DOHH2 (cell line): ENCODE measurements around the gene SLAMF7.

Source experiments
- H3F3A ChIP-seq: fragments of 200-600 bp; sonication (generic), shearing (Covaris generic); 2 replicates; pipeline ENCODE4 v1.6.0; 2016; ENCODE audit warnings: antibody characterized with exemption, mild to moderate bottlenecking; ENCODE audit not compliant: control insufficient read depth, insufficient read depth
- H3K27ac ChIP-seq: fragments of 200-600 bp; sonication (generic); 2 replicates; pipeline ENCODE4 v1.5.1; 2014; ENCODE audit warnings: low read depth, mild to moderate bottlenecking, low read length, moderate library complexity
- H3K27me3 ChIP-seq: fragments of 200-600 bp; sonication (generic); 2 replicates; pipeline ENCODE4 v1.6.1; 2014; ENCODE audit warnings: mild to moderate bottlenecking, low read length, mixed read lengths; ENCODE audit not compliant: control insufficient read depth
- H3K36me3 ChIP-seq: fragments of 200-600 bp; sonication (generic); 2 replicates; pipeline ENCODE4 v1.6.1; 2014; ENCODE audit warnings: mild to moderate bottlenecking, low read length, moderate library complexity, mixed read lengths; ENCODE audit not compliant: control insufficient read depth
- H3K4me1 ChIP-seq: fragments of 200-600 bp; sonication (generic); 2 replicates; pipeline ENCODE4 v1.6.1; 2014; ENCODE audit warnings: mild to moderate bottlenecking, low read length, mixed read lengths; ENCODE audit not compliant: control insufficient read depth
- H3K4me2 ChIP-seq: fragments of 200-600 bp; sonication (generic); 2 replicates; pipeline ENCODE4 v1.6.0; 2014; ENCODE audit warnings: mild to moderate bottlenecking, low read length, moderate library complexity
- H3K4me3 ChIP-seq: fragments of 200-600 bp; sonication (generic); 2 replicates; pipeline ENCODE4 v1.5.1; 2014; ENCODE audit warnings: mild to moderate bottlenecking, low read length, mixed read lengths
- H3K79me2 ChIP-seq: fragments of 200-600 bp; sonication (generic); 2 replicates; pipeline ENCODE4 v1.6.1; 2014; ENCODE audit warnings: mild to moderate bottlenecking, low read length, mixed read lengths; ENCODE audit not compliant: control insufficient read depth
- H3K9me2 ChIP-seq: fragments of 200-600 bp; sonication (generic); replicated peaks from 2 replicates; pipeline ENCODE4 v1.6.1; 2014; ENCODE audit warnings: mild to moderate bottlenecking, low read length, mixed read lengths; ENCODE audit not compliant: control insufficient read depth
- H3K9me3 ChIP-seq: fragments of 200-600 bp; sonication (generic); 2 replicates; pipeline ENCODE4 v1.6.1; 2014; ENCODE audit warnings: antibody characterized with exemption, low read length, mixed read lengths; ENCODE audit not compliant: control insufficient read depth, insufficient read depth
- H4K20me1 ChIP-seq: fragments of 200-600 bp; sonication (generic); 2 replicates; pipeline ENCODE4 v1.6.0; 2014; ENCODE audit warnings: low read depth, mild to moderate bottlenecking, antibody characterized with exemption, low read length, moderate library complexity; ENCODE audit not compliant: control insufficient read depth, insufficient read depth
- CTCF ChIP-seq: fragments of 200-600 bp; sonication (generic); IDR thresholded peaks from one replicate; pipeline ENCODE4 v1.5.1; 2014; ENCODE audit warnings: antibody characterized with exemption, mild to moderate bottlenecking, low read depth, low read length; ENCODE audit not compliant: poor library complexity, severe bottlenecking
- EZH2phosphoT487 ChIP-seq: fragments of 200-600 bp; sonication (generic); IDR thresholded peaks from 2 replicates; pipeline ENCODE4 v1.6.1; 2017; ENCODE audit warnings: borderline replicate concordance, mild to moderate bottlenecking, antibody characterized with exemption, low read length, moderate library complexity, mixed read lengths

SLAMF7 gene

DNA sequence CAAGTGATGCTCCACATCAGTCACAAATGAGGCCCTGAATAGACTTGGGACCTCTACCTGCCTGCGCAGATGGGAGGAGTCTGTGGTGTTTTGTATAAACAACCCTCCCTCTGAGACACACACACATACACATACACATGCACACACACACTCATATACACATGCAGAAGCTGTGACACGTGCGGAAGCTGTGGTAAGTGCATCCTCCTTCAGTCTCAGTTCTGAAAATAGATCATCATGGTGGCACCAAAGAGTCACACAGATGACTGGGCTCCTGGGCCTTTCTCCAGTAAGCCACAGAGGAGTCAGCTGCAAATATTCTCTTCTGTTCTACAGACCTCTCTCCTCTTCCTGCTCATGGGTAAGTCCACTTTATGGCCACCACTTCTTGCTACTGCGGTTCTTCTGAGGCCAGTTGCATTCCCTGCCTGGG lies 56.9 kb downstream of the SLAMF7 start, which contains the start of gene LY9:
Gene LY9 (plus strand): TSS at position 224 of the 433 bp plus-strand sequence. CDS start 14 bp downstream, at position 238.
- Histone ChIP-seq H3K79me2 (no peaks in the 10 kb centered on the region), H3K4me1 (peaks cover 27% of the 10 kb centered on the region), H3K4me2 (no peak within 1 kb of the TSS; the same call in 1 of the 2 replicates), H3F3A (no peaks in the 10 kb centered on the region), H3K9me2 (no peaks in the 10 kb centered on the region), H4K20me1 (no peaks in the 10 kb centered on the region), H3K27me3 (no peaks in the 10 kb centered on the region), H3K36me3 (no peaks in the 10 kb centered on the region), H3K27ac (no peak within 1 kb of the TSS), H3K4me3 (no peak within 1 kb of the TSS), H3K9me3 (no peaks in the 10 kb centered on the region)
- TF ChIP-seq CTCF (no peak), EZH2phosphoT487 (no peak)

DNA sequence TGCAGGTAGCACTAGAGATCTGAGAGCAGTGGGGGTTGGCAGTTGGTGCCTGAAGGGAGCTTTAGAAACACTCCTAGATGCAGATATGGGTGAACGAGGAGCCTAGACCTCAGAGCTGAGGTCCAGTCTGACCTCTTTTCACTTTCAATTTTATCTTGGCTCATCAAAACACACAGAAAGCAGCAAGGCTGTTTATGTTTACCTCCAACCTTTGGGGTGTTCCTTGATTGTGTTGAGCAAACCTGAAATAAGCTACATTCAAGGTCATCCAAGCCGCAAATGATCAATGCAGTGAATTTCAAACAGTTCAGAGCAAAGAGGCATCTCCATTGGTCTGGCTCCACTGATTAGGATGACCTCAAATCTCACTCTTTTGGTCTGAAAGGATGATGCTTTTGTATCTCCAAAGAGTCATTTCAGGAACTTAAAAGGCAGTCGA lies 58.2 kb downstream of the SLAMF7 start:
- Histone ChIP-seq H3K79me2 (no peaks in the 10 kb centered on the region), H3K4me1 (peaks cover 31% of the 10 kb centered on the region), H3K36me3 (no peaks in the 10 kb centered on the region), H3K27me3 (no peaks in the 10 kb centered on the region), H3K9me3 (no peaks in the 10 kb centered on the region), H4K20me1 (no peaks in the 10 kb centered on the region), H3K9me2 (no peaks in the 10 kb centered on the region), H3K4me2 (no peak overlapping the region), H3F3A (no peaks in the 10 kb centered on the region), H3K4me3 (no peak overlapping the region), H3K27ac (no peak overlapping the region)
- no peak for TF ChIP-seq CTCF
- no peak for TF ChIP-seq EZH2phosphoT487

DNA sequence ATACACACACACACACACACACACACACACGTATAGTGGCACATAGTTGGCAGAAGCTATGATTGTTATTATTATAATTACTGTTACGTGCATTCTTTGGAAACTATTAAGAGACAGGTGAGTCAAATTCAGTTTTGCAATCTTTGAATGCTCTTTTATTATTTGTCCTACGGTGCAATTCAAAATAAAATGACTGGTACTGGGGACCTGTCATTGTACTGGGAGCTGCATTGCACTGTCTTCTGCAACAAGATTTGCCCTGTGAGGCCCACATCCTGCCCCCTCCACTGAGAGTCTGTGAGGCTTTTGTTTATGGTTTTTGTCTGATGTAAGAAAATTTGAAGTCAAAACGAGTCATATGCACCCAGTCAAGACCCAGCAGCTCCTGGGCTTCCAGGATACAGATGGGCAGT lies 58.8 kb downstream of the SLAMF7 start:
- H3K27me3 ChIP-seq: no peaks in the 10 kb centered on the region
- H3K79me2 ChIP-seq: no peaks in the 10 kb centered on the region
- no peak for TF ChIP-seq EZH2phosphoT487
- no peak for TF ChIP-seq CTCF
- peaks cover 31% of the 10 kb centered on the region for H3K4me1 ChIP-seq
- H4K20me1 ChIP-seq: no peaks in the 10 kb centered on the region
- H3K9me2 ChIP-seq: no peaks in the 10 kb centered on the region
- no peak overlapping the region for H3K4me3 ChIP-seq
- H3K36me3 ChIP-seq: no peaks in the 10 kb centered on the region
- no peaks in the 10 kb centered on the region for H3K9me3 ChIP-seq
- no peak overlapping the region for H3K27ac ChIP-seq
- H3K4me2 ChIP-seq: no peak overlapping the region
- no peaks in the 10 kb centered on the region for H3F3A ChIP-seq
